Psoas muscle (tissue), 8 donors: ENCODE data around the gene FAM53B. TPM values are rescaled to one million over a fixed set of nuclear protein-coding genes. Genes with fewer than 3 reads are reported as not detected.
A peak's percentile ranks its signal among the peaks of the same experiment; 100 is the strongest.

Experiments
- ATAC-seq, 4 donors: fragments of 200-7000 bp; cut with Tn5 transposase; one replicate each; pipeline ENCODE4 v1.9.1; 2020; ENCODE audit warnings: moderate library complexity in 3 of 4, mild to moderate bottlenecking in 2 of 4
- DNase-seq, 2 donors: peaks; one replicate each; pipeline ENCODE4 v3.0.0-alpha.2; 2020
- H3K27ac ChIP-seq: fragments of 200-600 bp; one replicate; pipeline ENCODE4 v1.8.0; 2022
- H3K27me3 ChIP-seq, 3 donors: fragments of 200-600 bp in 1 of 3; one replicate each; pipeline versions ENCODE4 v1.6.1 to v1.8.0; 2013 to 2022; ENCODE audit warnings: low read length in 2 of 3, mild to moderate bottlenecking in 2 of 3, moderate library complexity in 1 of 3; ENCODE audit not compliant: insufficient read depth in 3 of 3
- H3K36me3 ChIP-seq, 2 donors: fragments of 200-600 bp in 1 of 2; one replicate each; pipeline versions ENCODE4 v1.6.1 to v1.8.0; 2013 to 2022; ENCODE audit warnings: low read depth in 1 of 2, mild to moderate bottlenecking in 1 of 2, moderate library complexity in 1 of 2; ENCODE audit not compliant: insufficient read depth in 1 of 2
- H3K4me1 ChIP-seq: fragments of 200-600 bp; one replicate; pipeline ENCODE4 v1.8.0; 2022
- H3K4me3 ChIP-seq: fragments of 200-600 bp; one replicate; pipeline ENCODE4 v1.8.0; 2022; ENCODE audit warnings: mild to moderate bottlenecking
- H3K9me3 ChIP-seq: fragments of 200-600 bp; one replicate; pipeline ENCODE4 v1.8.0; 2022
- CTCF ChIP-seq: fragments of 200-600 bp; IDR thresholded peaks from one replicate; pipeline ENCODE4 v1.8.0; 2022; ENCODE audit warnings: antibody characterized with exemption
- WGBS, 3 donors: extraction: QIAGEN DNeasy Blood & Tissue Kit; methylation state at CpG; one replicate each; pipeline versions ENCODE4 v1.1.6 to v1.1.7; 2013; 5-methylcytosine and 5-hydroxymethylcytosine counted together
- intact Hi-C, 2 donors: fragments of 100-400 bp; cut with DNase I; formaldehyde crosslinking; loops; one replicate each; pipeline versions ENCODE4 v1.11.0 to v1.14.2; 2022
- polyA plus RNA-seq, 3 donors: library from polyadenylated mRNA; stranded (reverse); fragments of 200-250 nt; gene quantifications; one replicate each; pipeline ENCODE4 v1.2.3, GENCODE V29; 2013
- total RNA-seq, 4 donors: library from RNA; stranded (reverse); fragmentation: NEBNext Ultra II Directional in 2 of 4; extraction: Animal tissue kit (Norgen Biotek cat#: 25700) in 2 of 4; gene quantifications; one replicate each; pipeline versions ENCODE4 v1.2.1 to v1.2.4, GENCODE V29; 2021 to 2023
- donor health status: healthy with polysubstance abuse.
- donor health status: DM: no; HTN: no; CAD: no; lungs with moderate emphysema.
- donor health status: Bipolar disorder and iron deficiency.
- donor health status: healthy.
- donor health status: DM: yes; HTN: yes; CAD: no.
- donor health status: DM: no; HTN: no; CAD: no.
- donor health status: DM: no; HTN: no; CAD: no.
- donor health status: DM: yes; HTN: yes; CAD: no.

The FAM53B gene
- total and polyA plus RNA-seq, 7 donors, result 31.0 to 178 (median 49.5) TPM

GRCh38 chr10:124697837-124698544 lies 46.2 kb downstream of the FAM53B start:
- peak in 1 of 2 donors; percentile 59 for DNase-seq
- WGBS, 3 donors, result 51 to 70% (median 52%) methylated on average over 13 of the region's 13 CpGs
- peaks cover 78% of the 10 kb centered on the region for H3K4me1 ChIP-seq

GRCh38 chr10:124697443-124697836 lies 46.7 kb downstream of the FAM53B start:
- ATAC-seq (no peak), DNase-seq (peak in 1 of 2 donors; percentile 36)
- H3K27me3 ChIP-seq, result no peaks in the 10 kb centered on the region
- 87 to 98% (median 95%) methylated on average over 8 of the region's 8 CpGs for WGBS, 3 donors
- TF ChIP-seq CTCF, result no peak
- H3K27ac ChIP-seq, result peak overlapping the region; percentile 92
- H3K4me1 ChIP-seq, result peaks cover 78% of the 10 kb centered on the region
- no peaks in the 10 kb centered on the region for H3K9me3 ChIP-seq
- H3K36me3 ChIP-seq, result peaks cover 0 to 17% of the 10 kb centered on the region in 2 donors
- intact Hi-C loops, result no loop called here
- H3K4me3 ChIP-seq, result no peak overlapping the region

More at GRCh38 chr10:124697837-124698544, 46.2 kb downstream of the FAM53B start:
- peaks cover 0 to 17% of the 10 kb centered on the region in 2 donors for H3K36me3 ChIP-seq
- no peaks in the 10 kb centered on the region for H3K9me3 ChIP-seq
- no peaks in the 10 kb centered on the region for H3K27me3 ChIP-seq
- intact Hi-C loops, result no loop called here
- TF ChIP-seq CTCF, result no peak
- ATAC-seq, result peak in 3 of 4 donors; percentile 17 to 58 (median 56)
- H3K4me3 ChIP-seq, result no peak overlapping the region
- H3K27ac ChIP-seq, result peak overlapping the region; percentile 92

GRCh38 chr10:124696446-124697392 lies 47.5 kb downstream of the FAM53B start:
- DNase-seq, result peak in 1 of 2 donors; percentile 33
- 77 to 86% (median 85%) methylated on average over 19 of the region's 19 CpGs for WGBS, 3 donors
- Histone ChIP-seq H3K4me1 (peaks cover 76% of the 10 kb centered on the region), H3K36me3 (peaks cover 0 to 17% of the 10 kb centered on the region in 2 donors), H3K4me3 (no peak overlapping the region), H3K27me3 (no peaks in the 10 kb centered on the region), H3K27ac (peak overlapping the region; percentile 92), H3K9me3 (no peaks in the 10 kb centered on the region)
- intact Hi-C loops, result no loop called here
- TF ChIP-seq CTCF, result no peak
- no peak for ATAC-seq

- peaks cover 63% of the 10 kb centered on the region for H3K4me1 ChIP-seq
- intact Hi-C loops, result no loop called here
- no peak for DNase-seq
- no peak for ATAC-seq
- H3K9me3 ChIP-seq, result no peaks in the 10 kb centered on the region
- 94 to 96% (median 96%) methylated on average over 3 of the region's 3 CpGs for WGBS, 3 donors
- no peaks in the 10 kb centered on the region for H3K27me3 ChIP-seq
- peaks cover 0 to 17% of the 10 kb centered on the region in 2 donors for H3K36me3 ChIP-seq
- H3K4me3 ChIP-seq, result no peak overlapping the region
- no peak for TF ChIP-seq CTCF
- peak overlapping the region; percentile 91 for H3K27ac ChIP-seq
Measured at GRCh38 chr10:124695259-124695658, 48.9 kb downstream of the FAM53B start.
